ENCODE data around the gene MARCO.

Gene MARCO

DNA sequence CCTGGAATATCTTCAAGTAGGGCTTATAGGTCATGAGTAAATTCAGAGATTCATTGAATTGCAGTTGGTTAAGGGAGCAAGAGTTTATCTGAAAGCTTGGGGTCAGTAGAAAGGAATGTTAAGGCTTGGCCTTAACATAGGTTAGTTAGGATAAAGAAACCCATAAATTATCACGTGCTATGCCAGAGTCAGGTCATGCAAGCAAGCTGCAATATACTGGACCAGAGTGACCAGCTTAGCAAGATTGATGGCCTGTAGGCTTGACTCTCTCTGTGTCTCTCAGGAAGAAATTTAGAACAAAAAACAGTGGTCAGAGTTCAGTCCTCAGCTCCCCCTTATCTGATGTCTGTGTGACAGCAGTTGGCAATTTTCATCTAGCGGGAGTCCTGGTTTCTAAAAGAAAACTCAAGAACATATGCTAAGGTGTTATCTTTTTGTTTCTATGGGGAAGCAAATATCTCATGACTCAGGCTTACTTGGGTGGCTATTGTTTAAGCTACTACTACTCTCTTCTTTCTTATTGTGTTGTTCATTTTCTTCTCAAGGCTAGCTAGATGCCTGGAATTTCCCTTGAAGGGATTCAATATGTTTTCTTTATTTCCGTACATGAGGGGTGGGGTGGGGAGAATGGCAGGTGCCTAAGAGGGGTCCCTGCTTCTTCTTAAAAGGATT is 28.7 kb upstream of the MARCO start:
- Histone ChIP-seq H3K9me3 (ENCODE audit: control insufficient read depth, insufficient read depth, low read length) (no peaks in the 10 kb centered on the region), H3K4me3 (ENCODE audit: low read depth, low read length) (no peak overlapping the region), H3K36me3 (ENCODE audit: control insufficient read depth, insufficient read depth, low read length) (no peaks in the 10 kb centered on the region), H3K27me3 (ENCODE audit: control insufficient read depth, insufficient read depth, low read length) (no peaks in the 10 kb centered on the region), H3K9ac (ENCODE audit: low read depth, low read length) (no peak overlapping the region), H3K4me1 (ENCODE audit: control insufficient read depth, insufficient read depth, low read length) (no peaks in the 10 kb centered on the region)

DNA sequence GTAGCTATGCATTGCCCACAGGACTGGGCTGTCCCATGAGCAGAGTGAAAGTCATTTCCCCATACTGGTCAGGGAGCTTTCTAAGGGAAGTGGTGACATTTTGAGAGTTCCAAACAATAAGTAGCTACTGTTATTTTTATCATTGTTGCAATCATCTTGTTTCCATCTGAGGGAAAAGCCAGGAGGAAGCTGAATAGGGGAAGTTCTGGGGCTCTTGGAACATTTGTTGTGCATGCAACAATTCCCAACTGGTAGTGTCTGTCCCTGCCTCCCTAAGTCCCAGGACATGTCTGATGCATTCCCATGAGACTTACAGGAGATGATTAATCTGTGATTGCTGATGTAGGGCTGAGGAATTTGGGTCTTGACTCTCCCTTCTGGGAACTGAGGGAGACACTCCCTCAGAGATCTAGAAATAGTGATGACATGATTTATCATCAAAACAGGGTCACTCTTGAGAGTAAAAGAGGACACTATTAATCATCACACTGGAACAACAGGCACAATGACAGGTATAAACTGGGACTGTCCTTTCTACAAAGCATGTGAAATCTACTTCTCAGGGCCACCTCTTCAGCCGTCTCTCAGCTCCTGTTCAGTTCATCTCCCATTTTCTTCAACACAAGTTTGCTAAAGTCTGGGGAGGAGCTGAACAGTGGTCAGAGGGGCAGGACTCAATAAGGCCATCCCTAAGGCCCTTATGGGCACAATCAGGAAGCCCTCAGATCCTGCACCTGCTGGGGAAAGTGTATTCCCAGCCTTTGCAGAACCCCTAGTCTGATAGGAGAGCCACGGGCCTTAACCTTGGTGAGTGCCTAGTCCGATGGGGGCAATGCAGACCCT is 28.0 kb upstream of the MARCO start:
- Histone ChIP-seq H3K27me3 (ENCODE audit: control insufficient read depth, insufficient read depth, low read length) (no peaks in the 10 kb centered on the region), H3K4me3 (ENCODE audit: low read depth, low read length) (no peak overlapping the region), H3K9ac (ENCODE audit: low read depth, low read length) (no peak overlapping the region), H3K9me3 (ENCODE audit: control insufficient read depth, insufficient read depth, low read length) (no peaks in the 10 kb centered on the region), H3K4me1 (ENCODE audit: control insufficient read depth, insufficient read depth, low read length) (no peaks in the 10 kb centered on the region), H3K36me3 (ENCODE audit: control insufficient read depth, insufficient read depth, low read length) (no peaks in the 10 kb centered on the region)

DNA sequence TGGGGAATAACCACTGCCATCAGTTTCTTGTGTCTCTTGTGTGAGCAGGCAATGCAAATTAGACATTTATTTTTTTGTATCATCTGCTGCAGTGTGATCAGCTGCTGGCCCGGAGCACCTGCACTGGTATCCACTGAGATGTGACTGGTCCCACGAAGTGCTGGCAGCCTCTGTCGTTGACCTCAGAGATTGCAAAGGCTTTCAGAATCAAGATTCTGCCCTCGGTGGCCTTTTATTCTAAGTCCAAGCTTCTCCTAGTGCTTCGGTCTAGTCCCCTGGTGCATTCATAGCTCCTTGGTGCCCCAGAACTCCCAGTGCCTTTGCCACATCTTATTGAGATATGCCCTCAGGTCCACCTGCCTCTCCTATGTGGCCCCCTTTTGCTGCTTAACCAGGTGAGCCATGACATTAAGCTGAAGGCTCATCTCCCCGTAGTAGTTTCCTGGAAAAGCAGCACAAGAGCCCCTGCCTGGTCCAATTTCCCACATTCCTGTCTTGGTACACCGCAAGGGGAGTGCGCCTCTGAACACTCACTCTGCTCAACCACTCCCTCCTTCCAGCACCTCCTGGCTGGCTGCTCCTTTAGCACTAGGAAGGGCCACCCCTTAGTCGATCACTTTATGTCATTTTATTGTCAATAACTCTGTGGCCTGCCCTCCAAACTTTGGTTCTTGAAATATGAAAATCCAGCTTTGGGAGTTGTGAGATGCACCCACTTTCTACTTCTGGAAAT is 27.1 kb upstream of the MARCO start:
- Histone ChIP-seq H3K27me3 (ENCODE audit: control insufficient read depth, insufficient read depth, low read length) (no peaks in the 10 kb centered on the region), H3K9ac (ENCODE audit: low read depth, low read length) (no peak overlapping the region)

DNA sequence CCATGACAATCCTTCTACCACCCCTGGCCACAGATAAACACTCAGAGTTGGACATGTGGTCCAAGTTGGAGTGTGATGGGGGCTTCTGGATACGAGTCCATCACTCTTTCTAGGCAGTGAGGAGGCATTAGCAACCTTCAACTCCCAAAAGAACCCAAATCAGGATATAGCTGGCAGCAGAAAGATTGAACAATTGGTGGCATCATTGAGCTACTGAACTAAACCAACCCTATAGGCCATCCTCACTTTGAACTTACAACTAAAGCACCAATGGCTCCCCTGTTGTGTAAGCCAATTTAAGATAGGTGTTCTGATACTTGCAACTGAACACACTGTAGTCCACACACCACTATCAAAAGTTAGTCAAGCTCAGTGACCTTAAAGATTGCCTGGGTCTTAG is 24.0 kb upstream of the MARCO start:
- Histone ChIP-seq H3K9ac (ENCODE audit: low read depth, low read length) (no peak overlapping the region), H3K36me3 (ENCODE audit: control insufficient read depth, insufficient read depth, low read length) (no peaks in the 10 kb centered on the region)

More for the DNA sequence above, 27.1 kb upstream of the MARCO start:
- Histone ChIP-seq H3K4me3 (ENCODE audit: low read depth, low read length) (no peak overlapping the region), H3K4me1 (ENCODE audit: control insufficient read depth, insufficient read depth, low read length) (no peaks in the 10 kb centered on the region), H3K36me3 (ENCODE audit: control insufficient read depth, insufficient read depth, low read length) (no peaks in the 10 kb centered on the region), H3K9me3 (ENCODE audit: control insufficient read depth, insufficient read depth, low read length) (no peaks in the 10 kb centered on the region)

DNA sequence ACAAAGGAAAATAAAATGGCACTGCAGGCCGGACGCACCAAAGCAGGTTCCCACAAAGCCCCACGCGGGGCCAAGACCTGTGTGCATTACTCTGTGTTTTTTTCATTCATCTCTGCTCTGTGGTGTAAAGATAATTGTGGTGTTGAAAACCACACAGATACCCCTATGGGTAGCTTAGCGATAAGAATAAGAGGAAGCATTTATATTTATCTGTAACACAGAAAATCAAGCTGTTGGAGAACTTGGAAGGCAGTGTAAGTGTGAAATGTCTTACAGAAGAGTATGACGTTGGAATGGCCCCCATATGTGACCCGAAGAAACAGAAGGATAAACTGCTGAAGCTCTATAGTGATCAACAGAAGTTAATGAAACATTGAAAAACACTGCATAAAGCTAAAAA is 20.3 kb upstream of the MARCO start:
- Histone ChIP-seq H3K9me3 (ENCODE audit: control insufficient read depth, insufficient read depth, low read length) (no peaks in the 10 kb centered on the region), H3K4me1 (ENCODE audit: control insufficient read depth, insufficient read depth, low read length) (no peaks in the 10 kb centered on the region), H3K9ac (ENCODE audit: low read depth, low read length) (no peak overlapping the region), H3K4me3 (ENCODE audit: low read depth, low read length) (no peak overlapping the region), H3K36me3 (ENCODE audit: control insufficient read depth, insufficient read depth, low read length) (no peaks in the 10 kb centered on the region), H3K27me3 (ENCODE audit: control insufficient read depth, insufficient read depth, low read length) (no peaks in the 10 kb centered on the region)

More for the DNA sequence above, 24.0 kb upstream of the MARCO start:
- no peak overlapping the region for H3K4me3 ChIP-seq (ENCODE audit: low read depth, low read length)
- H3K4me1 ChIP-seq (ENCODE audit: control insufficient read depth, insufficient read depth, low read length): no peaks in the 10 kb centered on the region
- no peaks in the 10 kb centered on the region for H3K27me3 ChIP-seq (ENCODE audit: control insufficient read depth, insufficient read depth, low read length)
- H3K9me3 ChIP-seq (ENCODE audit: control insufficient read depth, insufficient read depth, low read length): no peaks in the 10 kb centered on the region

DNA sequence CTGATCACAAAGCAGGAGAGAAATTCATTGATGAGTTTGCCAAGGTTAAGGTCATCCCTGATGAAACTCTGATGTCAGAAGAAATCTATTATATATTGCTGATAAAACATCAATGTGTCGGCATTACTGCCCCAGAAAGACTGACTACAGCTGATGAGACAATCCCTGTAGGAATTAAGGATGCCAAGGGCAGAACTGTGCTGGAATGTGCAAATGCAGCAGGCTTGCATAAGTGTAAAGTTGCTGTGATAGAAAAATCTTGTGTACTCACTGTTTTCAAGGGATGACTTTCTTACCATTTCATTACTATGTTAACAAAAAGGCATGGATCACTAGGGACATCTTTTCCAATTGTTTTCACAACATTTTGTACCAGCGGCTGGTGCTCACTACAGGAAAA is 19.7 kb upstream of the MARCO start:
- Histone ChIP-seq H3K4me1 (ENCODE audit: control insufficient read depth, insufficient read depth, low read length) (no peaks in the 10 kb centered on the region), H3K36me3 (ENCODE audit: control insufficient read depth, insufficient read depth, low read length) (no peaks in the 10 kb centered on the region), H3K9me3 (ENCODE audit: control insufficient read depth, insufficient read depth, low read length) (no peaks in the 10 kb centered on the region), H3K9ac (ENCODE audit: low read depth, low read length) (no peak overlapping the region), H3K27me3 (ENCODE audit: control insufficient read depth, insufficient read depth, low read length) (no peaks in the 10 kb centered on the region), H3K4me3 (ENCODE audit: low read depth, low read length) (no peak overlapping the region)

DNA sequence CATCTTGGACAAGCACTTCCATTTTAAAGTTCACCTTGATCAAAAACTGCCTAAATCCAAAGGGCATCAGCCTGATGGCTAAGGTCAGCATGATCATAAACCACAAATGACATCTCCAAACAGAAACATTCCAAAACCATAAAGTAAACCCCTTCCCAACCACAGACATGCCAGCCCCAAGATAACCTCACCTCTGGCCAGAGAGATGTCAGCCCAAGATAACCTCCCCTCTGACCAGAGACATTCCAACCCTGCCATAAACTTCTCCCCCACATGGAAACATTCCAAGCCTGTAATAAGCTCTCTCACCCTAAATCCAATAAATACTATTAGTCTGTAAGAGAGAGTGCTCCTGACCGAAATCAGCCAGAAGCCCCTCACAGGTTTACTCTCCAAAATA is 18.6 kb upstream of the MARCO start:
- H3K9ac ChIP-seq (ENCODE audit: low read depth, low read length): no peak overlapping the region
- H3K36me3 ChIP-seq (ENCODE audit: control insufficient read depth, insufficient read depth, low read length): no peaks in the 10 kb centered on the region
- no peak overlapping the region for H3K4me3 ChIP-seq (ENCODE audit: low read depth, low read length)
- no peaks in the 10 kb centered on the region for H3K9me3 ChIP-seq (ENCODE audit: control insufficient read depth, insufficient read depth, low read length)
- no peaks in the 10 kb centered on the region for H3K4me1 ChIP-seq (ENCODE audit: control insufficient read depth, insufficient read depth, low read length)
- no peaks in the 10 kb centered on the region for H3K27me3 ChIP-seq (ENCODE audit: control insufficient read depth, insufficient read depth, low read length)

DNA sequence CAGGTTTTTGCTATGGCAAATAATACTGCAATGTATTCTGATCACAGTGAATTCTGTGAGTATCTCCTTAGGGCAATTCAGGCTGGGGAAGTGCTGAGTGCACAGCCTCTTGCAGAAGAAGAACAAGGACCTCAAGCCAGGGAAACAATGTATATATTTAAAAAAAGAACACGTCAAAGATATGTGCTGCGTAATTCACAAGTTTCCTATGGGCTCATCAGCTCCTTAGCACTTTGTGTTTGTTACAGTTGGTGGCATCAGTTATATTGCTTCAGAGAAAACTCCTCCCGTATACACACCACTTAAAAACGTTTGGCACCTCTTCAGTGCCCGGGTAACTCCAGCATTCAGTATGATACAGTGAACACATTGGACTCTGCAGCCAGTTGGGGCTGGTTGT is 16.5 kb upstream of the MARCO start:
- Histone ChIP-seq H3K4me1 (ENCODE audit: control insufficient read depth, insufficient read depth, low read length) (no peaks in the 10 kb centered on the region), H3K27me3 (ENCODE audit: control insufficient read depth, insufficient read depth, low read length) (no peaks in the 10 kb centered on the region), H3K9me3 (ENCODE audit: control insufficient read depth, insufficient read depth, low read length) (no peaks in the 10 kb centered on the region), H3K9ac (ENCODE audit: low read depth, low read length) (no peak overlapping the region), H3K4me3 (ENCODE audit: low read depth, low read length) (no peak overlapping the region), H3K36me3 (ENCODE audit: control insufficient read depth, insufficient read depth, low read length) (no peaks in the 10 kb centered on the region)

DNA sequence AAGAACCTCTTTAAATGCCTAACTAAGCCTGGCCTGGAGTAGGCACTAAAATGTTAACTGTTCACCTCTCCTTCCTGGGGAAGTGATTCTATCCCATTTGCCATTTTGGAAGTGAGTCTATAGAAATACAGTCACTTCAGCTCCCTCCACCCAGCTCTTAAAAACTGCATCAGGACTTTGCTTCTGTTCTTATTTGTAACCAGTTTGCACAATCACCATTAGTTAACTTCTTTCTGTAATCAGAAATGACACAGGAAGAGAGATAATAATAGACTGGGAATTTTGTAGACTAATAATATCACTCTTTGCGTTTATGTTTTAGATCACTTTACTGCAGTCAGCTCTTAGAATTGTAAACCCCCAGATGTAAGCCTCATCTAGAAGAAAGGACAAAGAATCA is 16.0 kb upstream of the MARCO start:
- no peaks in the 10 kb centered on the region for H3K36me3 ChIP-seq (ENCODE audit: control insufficient read depth, insufficient read depth, low read length)
- H3K9ac ChIP-seq (ENCODE audit: low read depth, low read length): no peak overlapping the region

DNA sequence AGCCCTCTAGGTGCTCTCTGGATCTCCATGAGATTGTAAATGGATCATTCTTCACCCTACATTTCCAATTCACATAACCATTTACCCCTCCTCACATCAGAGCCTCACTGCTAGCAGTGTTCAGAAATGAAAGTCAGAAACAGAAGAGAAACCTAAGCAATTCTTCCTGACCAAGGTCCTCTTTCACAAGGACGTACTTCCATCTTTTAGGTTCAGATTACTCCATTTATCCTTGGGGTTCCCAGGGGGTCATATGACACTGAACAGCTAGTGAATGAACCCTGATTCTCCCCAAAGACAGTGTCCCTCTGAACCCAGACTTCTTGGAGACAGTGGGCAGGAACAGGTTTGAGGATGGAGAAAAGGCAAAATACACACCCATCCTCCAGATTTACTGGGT is 12.9 kb upstream of the MARCO start:
- Histone ChIP-seq H3K4me3 (ENCODE audit: low read depth, low read length) (no peak overlapping the region), H3K36me3 (ENCODE audit: control insufficient read depth, insufficient read depth, low read length) (no peaks in the 10 kb centered on the region), H3K4me1 (ENCODE audit: control insufficient read depth, insufficient read depth, low read length) (no peaks in the 10 kb centered on the region), H3K27me3 (ENCODE audit: control insufficient read depth, insufficient read depth, low read length) (no peaks in the 10 kb centered on the region), H3K9ac (ENCODE audit: low read depth, low read length) (no peak overlapping the region), H3K9me3 (ENCODE audit: control insufficient read depth, insufficient read depth, low read length) (no peaks in the 10 kb centered on the region)

More for the DNA sequence above, 16.0 kb upstream of the MARCO start:
- H3K9me3 ChIP-seq (ENCODE audit: control insufficient read depth, insufficient read depth, low read length): no peaks in the 10 kb centered on the region
- H3K27me3 ChIP-seq (ENCODE audit: control insufficient read depth, insufficient read depth, low read length): no peaks in the 10 kb centered on the region
- H3K4me1 ChIP-seq (ENCODE audit: control insufficient read depth, insufficient read depth, low read length): no peaks in the 10 kb centered on the region
- H3K4me3 ChIP-seq (ENCODE audit: low read depth, low read length): no peak overlapping the region

DNA sequence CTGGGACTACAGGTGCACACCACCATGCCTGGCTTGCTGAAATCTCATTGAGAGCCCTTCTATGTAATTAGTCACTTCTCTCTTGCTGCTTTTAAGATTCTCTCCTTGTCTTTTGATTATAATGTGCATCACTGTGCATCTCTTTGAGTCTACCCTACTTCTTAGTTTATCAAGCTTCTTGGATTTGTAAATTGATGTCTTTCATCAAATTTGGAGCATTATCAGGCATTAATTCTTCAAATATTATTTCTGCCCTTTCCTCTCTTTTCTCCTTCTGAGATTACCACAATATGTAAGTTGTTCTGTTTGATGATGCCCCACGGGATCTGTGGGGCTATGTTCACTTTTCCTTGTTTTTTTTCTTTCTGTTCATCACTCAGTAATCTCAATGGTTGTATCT is 9.0 kb upstream of the MARCO start:
- Histone ChIP-seq H3K4me1 (ENCODE audit: control insufficient read depth, insufficient read depth, low read length) (no peaks in the 10 kb centered on the region), H3K27me3 (ENCODE audit: control insufficient read depth, insufficient read depth, low read length) (no peaks in the 10 kb centered on the region), H3K9ac (ENCODE audit: low read depth, low read length) (no peak overlapping the region), H3K9me3 (ENCODE audit: control insufficient read depth, insufficient read depth, low read length) (no peaks in the 10 kb centered on the region), H3K36me3 (ENCODE audit: control insufficient read depth, insufficient read depth, low read length) (no peaks in the 10 kb centered on the region), H3K4me3 (ENCODE audit: low read depth, low read length) (no peak overlapping the region)
